OCI-LY1 (cell line): ENCODE results near the gene KCNK7.

Source experiments
- H2AFZ ChIP-seq: fragments of 200-600 bp; sonication (generic), shearing (Covaris generic); 2 replicates; pipeline ENCODE4 v1.6.0; 2014; ENCODE audit warnings: antibody characterized with exemption, mild to moderate bottlenecking, low read length
- H3F3A ChIP-seq: fragments of 200-600 bp; sonication (generic), shearing (Covaris generic); 2 replicates; pipeline ENCODE4 v1.6.0; 2014; ENCODE audit warnings: mild to moderate bottlenecking, antibody characterized with exemption, low read length, moderate library complexity; ENCODE audit not compliant: insufficient read depth
- H3K27ac ChIP-seq: fragments of 200-600 bp; sonication (generic); 2 replicates; pipeline ENCODE4 v1.5.1; 2014; ENCODE audit warnings: low read length, mixed run types, mild to moderate bottlenecking, low read depth; ENCODE audit not compliant: poor library complexity, severe bottlenecking
- H3K27me3 ChIP-seq: fragments of 200-600 bp; sonication (generic); 2 replicates; pipeline ENCODE4 v1.6.0; 2014; ENCODE audit warnings: antibody characterized with exemption, mild to moderate bottlenecking, low read length, moderate library complexity; ENCODE audit not compliant: insufficient read depth
- H3K36me3 ChIP-seq: fragments of 200-600 bp; sonication (generic); 2 replicates; pipeline ENCODE4 v1.6.1; 2014; ENCODE audit warnings: mild to moderate bottlenecking, antibody characterized with exemption, low read length, moderate library complexity, mixed read lengths; ENCODE audit not compliant: insufficient read depth
- H3K4me1 ChIP-seq: fragments of 200-600 bp; sonication (generic); 2 replicates; pipeline ENCODE4 v1.5.1; 2014; ENCODE audit warnings: mild to moderate bottlenecking, low read length, moderate library complexity; ENCODE audit not compliant: insufficient read depth, severe bottlenecking
- H3K4me2 ChIP-seq: fragments of 200-600 bp; sonication (generic), shearing (Covaris generic); 2 replicates; pipeline ENCODE4 v1.6.1; 2014; ENCODE audit warnings: low read length
- H3K4me3 ChIP-seq: fragments of 200-600 bp; sonication (generic); 2 replicates; pipeline ENCODE4 v1.5.1; 2014; ENCODE audit warnings: low read length, low read depth, mild to moderate bottlenecking, mixed read lengths; ENCODE audit not compliant: poor library complexity, severe bottlenecking
- H3K79me2 ChIP-seq: fragments of 200-600 bp; shearing (Covaris generic); 2 replicates; pipeline ENCODE4 v1.6.1; 2016; ENCODE audit warnings: mixed run types, low read length, mixed read lengths; ENCODE audit not compliant: insufficient read depth
- H3K9ac ChIP-seq: fragments of 200-600 bp; sonication (generic), shearing (Covaris generic); 2 replicates; pipeline ENCODE4 v1.6.1; 2014; ENCODE audit warnings: mild to moderate bottlenecking, low read length, mixed read lengths
- H3K9me2 ChIP-seq: fragments of 200-600 bp; sonication (generic), shearing (Covaris generic); 2 replicates; pipeline ENCODE4 v1.6.1; 2014; ENCODE audit warnings: low read depth, mild to moderate bottlenecking, low read length, mixed read lengths
- H3K9me3 ChIP-seq: fragments of 200-600 bp; shearing (Covaris generic); 2 replicates; pipeline ENCODE4 v1.6.1; 2014; ENCODE audit warnings: low read length, mixed read lengths
- H4K20me1 ChIP-seq: fragments of 200-600 bp; sonication (generic), shearing (Covaris generic); 2 replicates; pipeline ENCODE4 v1.6.0; 2016; ENCODE audit warnings: mild to moderate bottlenecking, low read length; ENCODE audit not compliant: insufficient read depth
- CTCF ChIP-seq: fragments of 200-600 bp; sonication (generic), shearing (Covaris generic); IDR thresholded peaks from 2 replicates; pipeline ENCODE4 v1.5.1; 2017; ENCODE audit warnings: mild to moderate bottlenecking, antibody characterized with exemption, low read length, moderate library complexity, mixed read lengths
- EZH2 ChIP-seq: fragments of 200-600 bp; sonication (generic), shearing (Covaris generic); IDR thresholded peaks from 2 replicates; pipeline ENCODE4 v1.8.0; 2017; ENCODE audit warnings: borderline replicate concordance, mixed run types, mild to moderate bottlenecking, antibody characterized with exemption, low read length, moderate library complexity, mixed read lengths

KCNK7 gene

GRCh38 chr11:65556470-65557279, 38.9 kb downstream of the KCNK7 start:
- no peaks in the 10 kb centered on the region for H3K36me3 ChIP-seq
- no peaks in the 10 kb centered on the region for H3K9me2 ChIP-seq
- H2AFZ ChIP-seq = no peak overlapping the region
- no peak overlapping the region for H3K9ac ChIP-seq
- H3K4me1 ChIP-seq = peaks cover 20% of the 10 kb centered on the region
- no peaks in the 10 kb centered on the region for H3F3A ChIP-seq
- no peaks in the 10 kb centered on the region for H3K79me2 ChIP-seq
- H4K20me1 ChIP-seq = no peaks in the 10 kb centered on the region
- no peaks in the 10 kb centered on the region for H3K9me3 ChIP-seq
- no peak overlapping the region for H3K4me3 ChIP-seq
- H3K4me2 ChIP-seq = no peak overlapping the region
- TF ChIP-seq EZH2 (no peak), CTCF (no peak)
- peaks cover 11% of the 10 kb centered on the region; the same call in 1 of the 2 replicates for H3K27me3 ChIP-seq
- H3K27ac ChIP-seq = no peak overlapping the region

GRCh38 chr11:65555693-65556231, 39.8 kb downstream of the KCNK7 start:
- Histone ChIP-seq H3K4me2 (no peak overlapping the region), H3K4me1 (peaks cover 30% of the 10 kb centered on the region), H3K79me2 (no peaks in the 10 kb centered on the region), H3F3A (no peaks in the 10 kb centered on the region), H3K9me3 (no peaks in the 10 kb centered on the region), H2AFZ (no peak overlapping the region), H3K9ac (no peak overlapping the region), H3K27me3 (peaks cover 11% of the 10 kb centered on the region; the same call in 1 of the 2 replicates), H3K36me3 (no peaks in the 10 kb centered on the region), H3K9me2 (no peaks in the 10 kb centered on the region), H4K20me1 (no peaks in the 10 kb centered on the region), H3K4me3 (no peak overlapping the region), H3K27ac (no peak overlapping the region)
- TF ChIP-seq CTCF = no peak
- TF ChIP-seq EZH2 = no peak

GRCh38 chr11:65554842-65555430, 40.7 kb downstream of the KCNK7 start:
- peaks cover 11% of the 10 kb centered on the region; the same call in 1 of the 2 replicates for H3K27me3 ChIP-seq
- no peaks in the 10 kb centered on the region for H4K20me1 ChIP-seq
- H3K9me2 ChIP-seq = no peaks in the 10 kb centered on the region
- H3K79me2 ChIP-seq = no peaks in the 10 kb centered on the region
- H3K9ac ChIP-seq = no peak overlapping the region
- no peaks in the 10 kb centered on the region for H3F3A ChIP-seq
- no peak overlapping the region for H3K4me3 ChIP-seq
- H3K4me2 ChIP-seq = no peak overlapping the region
- no peaks in the 10 kb centered on the region for H3K9me3 ChIP-seq
- H3K36me3 ChIP-seq = no peaks in the 10 kb centered on the region
- TF ChIP-seq CTCF (no peak), EZH2 (no peak)
- H3K27ac ChIP-seq = no peak overlapping the region
- peaks cover 31% of the 10 kb centered on the region for H3K4me1 ChIP-seq
- H2AFZ ChIP-seq = no peak overlapping the region
